OCI-LY1 (cell line): ENCODE measurements around the gene GLMN.
A peak's percentile ranks its signal among the peaks of the same experiment; 100 is the strongest.

ENCODE experiments used
- H2AFZ ChIP-seq: fragments of 200-600 bp; sonication (generic), shearing (Covaris generic); 2 replicates; pipeline ENCODE4 v1.6.0; 2014; ENCODE audit warnings: antibody characterized with exemption, mild to moderate bottlenecking, low read length
- H3F3A ChIP-seq: fragments of 200-600 bp; sonication (generic), shearing (Covaris generic); 2 replicates; pipeline ENCODE4 v1.6.0; 2014; ENCODE audit warnings: mild to moderate bottlenecking, antibody characterized with exemption, low read length, moderate library complexity; ENCODE audit not compliant: insufficient read depth
- H3K27ac ChIP-seq: fragments of 200-600 bp; sonication (generic); 2 replicates; pipeline ENCODE4 v1.5.1; 2014; ENCODE audit warnings: low read length, mixed run types, mild to moderate bottlenecking, low read depth; ENCODE audit not compliant: poor library complexity, severe bottlenecking
- H3K27me3 ChIP-seq: fragments of 200-600 bp; sonication (generic); 2 replicates; pipeline ENCODE4 v1.6.0; 2014; ENCODE audit warnings: antibody characterized with exemption, mild to moderate bottlenecking, low read length, moderate library complexity; ENCODE audit not compliant: insufficient read depth
- H3K36me3 ChIP-seq: fragments of 200-600 bp; sonication (generic); 2 replicates; pipeline ENCODE4 v1.6.1; 2014; ENCODE audit warnings: mild to moderate bottlenecking, antibody characterized with exemption, low read length, moderate library complexity, mixed read lengths; ENCODE audit not compliant: insufficient read depth
- H3K4me1 ChIP-seq: fragments of 200-600 bp; sonication (generic); 2 replicates; pipeline ENCODE4 v1.5.1; 2014; ENCODE audit warnings: mild to moderate bottlenecking, low read length, moderate library complexity; ENCODE audit not compliant: insufficient read depth, severe bottlenecking
- H3K4me2 ChIP-seq: fragments of 200-600 bp; sonication (generic), shearing (Covaris generic); 2 replicates; pipeline ENCODE4 v1.6.1; 2014; ENCODE audit warnings: low read length
- H3K4me3 ChIP-seq: fragments of 200-600 bp; sonication (generic); 2 replicates; pipeline ENCODE4 v1.5.1; 2014; ENCODE audit warnings: low read length, low read depth, mild to moderate bottlenecking, mixed read lengths; ENCODE audit not compliant: poor library complexity, severe bottlenecking
- H3K79me2 ChIP-seq: fragments of 200-600 bp; shearing (Covaris generic); 2 replicates; pipeline ENCODE4 v1.6.1; 2016; ENCODE audit warnings: mixed run types, low read length, mixed read lengths; ENCODE audit not compliant: insufficient read depth
- H3K9ac ChIP-seq: fragments of 200-600 bp; sonication (generic), shearing (Covaris generic); 2 replicates; pipeline ENCODE4 v1.6.1; 2014; ENCODE audit warnings: mild to moderate bottlenecking, low read length, mixed read lengths
- H3K9me2 ChIP-seq: fragments of 200-600 bp; sonication (generic), shearing (Covaris generic); 2 replicates; pipeline ENCODE4 v1.6.1; 2014; ENCODE audit warnings: low read depth, mild to moderate bottlenecking, low read length, mixed read lengths
- H3K9me3 ChIP-seq: fragments of 200-600 bp; shearing (Covaris generic); 2 replicates; pipeline ENCODE4 v1.6.1; 2014; ENCODE audit warnings: low read length, mixed read lengths
- H4K20me1 ChIP-seq: fragments of 200-600 bp; sonication (generic), shearing (Covaris generic); 2 replicates; pipeline ENCODE4 v1.6.0; 2016; ENCODE audit warnings: mild to moderate bottlenecking, low read length; ENCODE audit not compliant: insufficient read depth
- CTCF ChIP-seq: fragments of 200-600 bp; sonication (generic), shearing (Covaris generic); IDR thresholded peaks from 2 replicates; pipeline ENCODE4 v1.5.1; 2017; ENCODE audit warnings: mild to moderate bottlenecking, antibody characterized with exemption, low read length, moderate library complexity, mixed read lengths
- EZH2 ChIP-seq: fragments of 200-600 bp; sonication (generic), shearing (Covaris generic); IDR thresholded peaks from 2 replicates; pipeline ENCODE4 v1.8.0; 2017; ENCODE audit warnings: borderline replicate concordance, mixed run types, mild to moderate bottlenecking, antibody characterized with exemption, low read length, moderate library complexity, mixed read lengths

Gene GLMN, protein sequence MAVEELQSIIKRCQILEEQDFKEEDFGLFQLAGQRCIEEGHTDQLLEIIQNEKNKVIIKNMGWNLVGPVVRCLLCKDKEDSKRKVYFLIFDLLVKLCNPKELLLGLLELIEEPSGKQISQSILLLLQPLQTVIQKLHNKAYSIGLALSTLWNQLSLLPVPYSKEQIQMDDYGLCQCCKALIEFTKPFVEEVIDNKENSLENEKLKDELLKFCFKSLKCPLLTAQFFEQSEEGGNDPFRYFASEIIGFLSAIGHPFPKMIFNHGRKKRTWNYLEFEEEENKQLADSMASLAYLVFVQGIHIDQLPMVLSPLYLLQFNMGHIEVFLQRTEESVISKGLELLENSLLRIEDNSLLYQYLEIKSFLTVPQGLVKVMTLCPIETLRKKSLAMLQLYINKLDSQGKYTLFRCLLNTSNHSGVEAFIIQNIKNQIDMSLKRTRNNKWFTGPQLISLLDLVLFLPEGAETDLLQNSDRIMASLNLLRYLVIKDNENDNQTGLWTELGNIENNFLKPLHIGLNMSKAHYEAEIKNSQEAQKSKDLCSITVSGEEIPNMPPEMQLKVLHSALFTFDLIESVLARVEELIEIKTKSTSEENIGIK

DNA sequence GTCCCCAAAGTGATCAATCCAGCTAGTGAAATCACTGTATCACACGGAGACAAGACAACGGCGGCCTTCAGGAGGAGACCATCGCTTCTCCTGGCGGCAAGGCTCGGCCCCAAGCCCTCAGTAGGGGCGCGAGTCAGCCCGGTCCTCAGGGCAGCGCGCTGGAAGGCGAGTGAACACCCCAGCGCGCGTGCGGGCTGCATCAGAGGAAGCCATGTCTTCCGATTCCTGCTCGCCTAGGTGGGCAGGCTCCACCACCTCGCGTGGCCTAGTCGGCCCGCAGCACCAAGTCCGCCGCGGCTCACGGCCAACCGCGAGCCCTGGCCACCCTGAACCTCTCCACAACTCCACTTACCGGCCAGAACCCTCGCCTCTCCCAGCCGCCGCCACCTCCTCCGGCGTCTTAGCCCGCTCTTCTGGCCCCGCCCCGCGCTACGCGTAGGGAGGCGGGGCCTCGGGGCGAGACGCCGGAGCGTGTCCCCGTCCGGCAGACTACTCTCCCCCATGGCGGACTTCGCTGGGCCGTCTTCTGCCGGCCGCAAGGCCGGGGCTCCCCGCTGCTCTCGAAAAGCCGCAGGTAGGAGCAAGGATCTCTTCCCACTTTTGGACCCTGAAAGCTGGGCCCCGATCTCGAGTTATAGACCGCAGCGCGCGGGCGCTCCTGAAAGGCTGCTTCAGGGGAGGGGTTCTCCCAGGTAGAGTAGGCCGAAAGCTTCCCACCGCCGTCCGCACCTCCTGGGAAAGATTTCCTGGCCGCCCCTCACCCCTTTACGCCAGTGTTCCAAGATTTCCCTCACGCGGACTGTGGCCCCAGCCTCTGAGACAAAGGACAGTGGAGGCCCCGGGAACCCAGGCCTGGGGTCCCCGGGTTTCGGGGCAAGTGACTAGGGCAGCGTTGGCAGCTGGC is at the start of gene GLMN, which contains the start of gene RPAP2:
Gene GLMN (minus strand): TSS at position 415 of the 904 bp plus-strand sequence. CDS start 988 bp downstream, outside the sequence.
Gene RPAP2 (plus strand): TSS at position 487 of the 904 bp plus-strand sequence. CDS start 15 bp downstream, at position 502.
- Histone ChIP-seq H3K36me3 (peaks cover 26% of the 10 kb centered on the region; the same call in 1 of the 2 replicates), H3K9me3 (no peaks in the 10 kb centered on the region), H4K20me1 (no peaks in the 10 kb centered on the region), H2AFZ (peak within 1 kb of the TSS; percentile 67; the same call in 1 of the 2 replicates), H3K9ac (peak within 1 kb of the TSS; percentile 85), H3K27me3 (no peaks in the 10 kb centered on the region), H3K9me2 (no peaks in the 10 kb centered on the region), H3K4me3 (peak within 1 kb of the TSS; percentile 100), H3K27ac (peak within 1 kb of the TSS; percentile 71), H3K79me2 (peaks cover 29% of the 10 kb centered on the region), H3K4me2 (peak within 1 kb of the TSS; percentile 100), H3K4me1 (peaks cover 22% of the 10 kb centered on the region), H3F3A (no peaks in the 10 kb centered on the region)
- TF ChIP-seq EZH2 = no peak
- TF ChIP-seq CTCF = 0 out of 2 replicates have a peak, but pooled peaks have one; percentile 35

GRCh38 chr1:92346866-92347640 is 48.3 kb upstream of the GLMN start:
- no peak overlapping the region for H3K4me3 ChIP-seq
- H3K9me3 ChIP-seq = no peaks in the 10 kb centered on the region
- H3K79me2 ChIP-seq = no peaks in the 10 kb centered on the region
- H4K20me1 ChIP-seq = no peaks in the 10 kb centered on the region
- no peaks in the 10 kb centered on the region for H3K27me3 ChIP-seq
- H3K9me2 ChIP-seq = no peaks in the 10 kb centered on the region
- H3K9ac ChIP-seq = no peak overlapping the region
- no peaks in the 10 kb centered on the region for H3F3A ChIP-seq
- no peak overlapping the region for H3K27ac ChIP-seq
- no peak for TF ChIP-seq CTCF
- TF ChIP-seq EZH2 = no peak
- H3K4me1 ChIP-seq = no peaks in the 10 kb centered on the region
- peaks cover 2% of the 10 kb centered on the region for H3K36me3 ChIP-seq
- H2AFZ ChIP-seq = no peak overlapping the region
- no peak overlapping the region for H3K4me2 ChIP-seq

- H3K4me3 ChIP-seq = no peak overlapping the region
- H3K9me2 ChIP-seq = no peaks in the 10 kb centered on the region
- H3K4me1 ChIP-seq = no peaks in the 10 kb centered on the region
- no peak overlapping the region for H3K27ac ChIP-seq
- H4K20me1 ChIP-seq = no peaks in the 10 kb centered on the region
- peaks cover 13% of the 10 kb centered on the region; the same call in 1 of the 2 replicates for H3K36me3 ChIP-seq
- no peaks in the 10 kb centered on the region for H3K79me2 ChIP-seq
- no peaks in the 10 kb centered on the region for H3K27me3 ChIP-seq
- no peak overlapping the region for H3K4me2 ChIP-seq
- no peak overlapping the region for H2AFZ ChIP-seq
- TF ChIP-seq CTCF (no peak), EZH2 (no peak)
- no peaks in the 10 kb centered on the region for H3K9me3 ChIP-seq
- H3K9ac ChIP-seq = no peak overlapping the region
- no peaks in the 10 kb centered on the region for H3F3A ChIP-seq
Observed at GRCh38 chr1:92343061-92343460, 44.3 kb upstream of the GLMN start.
